IMR-90 (cell line): Measurements from ENCODE around the gene MAPK10. TPM values are rescaled to one million over a fixed set of nuclear protein-coding genes. Genes with fewer than 3 reads are reported as not detected.

ENCODE experiments used
- ATAC-seq: fragments of 200-7000 bp; cut with Tn5 transposase; 2 replicates; pipeline ENCODE4 v1.9.1; 2020; ENCODE audit warnings: low read depth, mild to moderate bottlenecking, moderate library complexity
- BruUV-seq: library from RNA; stranded (reverse); fragments of 400-500 nt; replicated peaks from 2 replicates; lab custom pipeline; 2021; lab: Mats Ljungman, UMichigan
- CTCF ChIA-PET: fragments of 300-600 bp; formaldehyde crosslinking; extraction: SDS; loops from one replicate; lab custom pipeline; 2021; ENCODE audit warnings: antibody characterized with exemption; lab: Yijun Ruan, JAX
- POLR2A ChIA-PET: fragments of 300-600 bp; sonication (Branson Sonifier 250); formaldehyde crosslinking; loops from one replicate; lab custom pipeline; 2022; ENCODE audit warnings: antibody characterized with exemption; ENCODE audit not compliant: unreplicated experiment; lab: Charles Lee
- DNase-seq: peaks from one replicate; pipeline ENCODE4 v3.0.0; 2013
- H2AFZ ChIP-seq: replicated peaks from 2 replicates; pipeline ENCODE3; 2013; ENCODE audit warnings: low read length, mild to moderate bottlenecking; ENCODE audit not compliant: poor library complexity
- H2AK5ac ChIP-seq: 2 replicates; pipeline ENCODE4 v1.6.1; 2013; ENCODE audit warnings: low read depth, low read length, inconsistent platforms
- H2AK9ac ChIP-seq: replicated peaks from 2 replicates; pipeline ENCODE3; 2013; ENCODE audit warnings: mild to moderate bottlenecking, low read depth, low read length, moderate library complexity; ENCODE audit not compliant: poor library complexity
- H2BK120ac ChIP-seq: 2 replicates; pipeline ENCODE4 v1.6.1; 2013; ENCODE audit warnings: low read depth, low read length, inconsistent platforms
- H2BK15ac ChIP-seq: 3 replicates; pipeline ENCODE4 v1.6.1; 2013; ENCODE audit warnings: low read depth, low read length, inconsistent platforms
- H2BK20ac ChIP-seq: 2 replicates; pipeline ENCODE4 v1.6.1; 2013; ENCODE audit warnings: low read depth, mild to moderate bottlenecking, inconsistent platforms, low read length, moderate library complexity
- H2BK5ac ChIP-seq: 2 replicates; pipeline ENCODE4 v1.6.1; 2013; ENCODE audit warnings: mild to moderate bottlenecking, low read depth, low read length, inconsistent platforms; ENCODE audit not compliant: poor library complexity, severe bottlenecking
- H3K14ac ChIP-seq: replicated peaks from 2 replicates; pipeline ENCODE4 v1.6.1; 2013; ENCODE audit warnings: low read depth, low read length, inconsistent platforms
- H3K18ac ChIP-seq: 2 replicates; pipeline ENCODE4 v1.6.1; 2013; ENCODE audit warnings: low read depth, low read length, control low read depth
- H3K23ac ChIP-seq: 2 replicates; pipeline ENCODE4 v1.6.1; 2013; ENCODE audit warnings: low read depth, low read length, inconsistent platforms
- H3K27ac ChIP-seq: 2 replicates; pipeline ENCODE4 v1.5.1; 2013; ENCODE audit warnings: mild to moderate bottlenecking, control low read depth, low read length; ENCODE audit not compliant: insufficient read depth
- H3K27me3 ChIP-seq: 2 replicates; pipeline ENCODE4 v1.6.1; 2013; ENCODE audit warnings: low read length; ENCODE audit not compliant: control insufficient read depth, insufficient read depth
- H3K36me3 ChIP-seq: 2 replicates; pipeline ENCODE4 v1.6.1; 2013; ENCODE audit warnings: low read length, mixed read lengths; ENCODE audit not compliant: control insufficient read depth, insufficient read depth
- H3K4ac ChIP-seq: 2 replicates; pipeline ENCODE4 v1.6.1; 2013; ENCODE audit warnings: low read depth, low read length, inconsistent platforms
- H3K4me1 ChIP-seq: 2 replicates; pipeline ENCODE4 v1.6.1; 2013; ENCODE audit warnings: low read length, mixed read lengths; ENCODE audit not compliant: control insufficient read depth, insufficient read depth
- H3K4me2 ChIP-seq: 2 replicates; pipeline ENCODE4 v1.6.1; 2013; ENCODE audit warnings: low read depth, mild to moderate bottlenecking, control low read depth, low read length, moderate library complexity
- H3K4me3 ChIP-seq: 2 replicates; pipeline ENCODE4 v1.5.1; 2013; ENCODE audit warnings: low read depth, mild to moderate bottlenecking, control low read depth, low read length, moderate library complexity; ENCODE audit not compliant: insufficient read depth
- H3K56ac ChIP-seq: 2 replicates; pipeline ENCODE4 v1.6.1; 2013; ENCODE audit warnings: low read length, inconsistent platforms; ENCODE audit not compliant: insufficient read depth; ENCODE audit errors: extremely low read depth
- H3K79me1 ChIP-seq, 2 experiments: 2 replicates each; pipeline ENCODE4 v1.6.1; 2013; ENCODE audit warnings: low read length in 2 of 2, inconsistent platforms in 1 of 2, low read depth in 1 of 2
- H3K9ac ChIP-seq: 2 replicates; pipeline ENCODE4 v1.6.1; 2013; ENCODE audit warnings: low read depth, low read length, control low read depth
- H3K9me1 ChIP-seq: 2 replicates; pipeline ENCODE4 v1.6.1; 2013; ENCODE audit warnings: low read length, inconsistent platforms; ENCODE audit not compliant: insufficient read depth
- H3K9me3 ChIP-seq: 2 replicates; pipeline ENCODE4 v1.6.1; 2013; ENCODE audit warnings: low read length; ENCODE audit not compliant: control insufficient read depth, insufficient read depth
- H4K20me1 ChIP-seq: 2 replicates; pipeline ENCODE4 v1.6.1; 2013; ENCODE audit warnings: low read length, inconsistent platforms; ENCODE audit not compliant: insufficient read depth
- H4K5ac ChIP-seq: 2 replicates; pipeline ENCODE4 v1.6.1; 2013; ENCODE audit warnings: mild to moderate bottlenecking, low read depth, low read length, control low read depth
- H4K8ac ChIP-seq, 2 experiments: 2 replicates each; pipeline ENCODE4 v1.6.1; 2013; ENCODE audit warnings: low read depth in 2 of 2, low read length in 2 of 2, control low read depth in 1 of 2, inconsistent platforms in 1 of 2
- H4K91ac ChIP-seq: 2 replicates; pipeline ENCODE4 v1.6.1; 2013; ENCODE audit warnings: low read depth, low read length, inconsistent platforms; ENCODE audit not compliant: insufficient read depth
- CEBPB ChIP-seq: IDR thresholded peaks from 2 replicates; pipeline ENCODE4 v1.6.1; 2012; ENCODE audit warnings: low read depth, low read length, improper control_type of control experiment
- WGBS, 2 experiments: methylation state at CpG; one replicate each; pipeline versions ENCODE4 v1.1.5 to v1.1.7; 2013; ENCODE audit warnings: missing lambda C conversion rate in 2 of 2; ENCODE audit not compliant: insufficient read length in 1 of 2; ENCODE audit errors: extremely low coverage in 2 of 2; 5-methylcytosine and 5-hydroxymethylcytosine counted together
- dilution Hi-C: fragments of 300-500 bp; cut with HindIII; formaldehyde crosslinking; loops from one replicate; pipeline ENCODE4 v1.14.3; 2018; ENCODE audit warnings: low sequenced_read_pairs; ENCODE audit not compliant: unreplicated experiment
- in situ Hi-C: fragments of 300-500 bp; cut with MboI; formaldehyde crosslinking; loops from 3 replicates; pipeline ENCODE4 v1.14.3; 2019; ENCODE audit warnings: low sequenced_read_pairs, inconsistent platforms, mixed read lengths
- intact Hi-C: fragments of 100-400 bp; cut with micrococcal nuclease; formaldehyde crosslinking; loops from 2 replicates; pipeline ENCODE4 v1.10.0; 2022
- polyA plus RNA-seq, 3 experiments: library from polyadenylated mRNA; depleted of rRNA; stranded (reverse); fragments of >200 nt; gene quantifications; 2 replicates each; pipeline ENCODE4 v1.2.3, GENCODE V29; 2012; ENCODE audit warnings: low replicate concordance in 1 of 3
- total RNA-seq: library from RNA; depleted of rRNA; stranded (reverse); fragments of >200 nt; gene quantifications from 2 replicates; pipeline ENCODE4 v1.2.3, GENCODE V29; 2012

MAPK10 gene
- total and polyA plus RNA-seq, 2 of the 4 experiments (the other 2 are of a cell fraction): 2.8 to 6.5 TPM

DNA sequence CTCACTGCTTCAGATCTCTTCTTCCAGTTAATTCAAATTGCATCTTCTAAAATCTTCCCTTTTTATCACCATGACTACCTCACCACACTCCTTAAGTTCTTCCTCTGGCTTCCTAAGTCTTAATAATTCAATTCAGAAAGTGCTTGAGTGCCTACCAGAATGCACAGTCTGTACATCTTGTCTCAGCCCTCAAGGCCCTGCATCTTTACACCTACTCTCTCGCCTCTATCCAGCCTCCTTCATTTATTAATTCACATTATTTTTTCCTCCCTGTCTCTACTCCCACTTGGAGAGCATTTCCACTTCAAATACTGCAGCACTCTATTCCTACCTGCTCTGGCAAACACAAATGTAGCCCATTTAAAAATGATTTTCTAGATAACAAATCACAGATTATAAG lies 90.5 kb downstream of the MAPK10 start:
- H3K18ac ChIP-seq: no peak overlapping the region
- no peak overlapping the region for H2BK120ac ChIP-seq
- dilution Hi-C loops: no loop called here
- WGBS, 2 experiments: 100% methylated on average over 1 of the region's 1 CpG; no CpG with 5 or more reads in 1 of the 2 experiments
- no peak for DNase-seq
- H2AK5ac ChIP-seq: no peak overlapping the region
- H3K9me3 ChIP-seq: no peaks in the 10 kb centered on the region
- H3K4me1 ChIP-seq: no peaks in the 10 kb centered on the region
- ChIA-PET POLR2A (no interaction called here), CTCF (no interaction called here)
- H4K20me1 ChIP-seq: no peaks in the 10 kb centered on the region
- no peak overlapping the region for H3K14ac ChIP-seq
- H3K9ac ChIP-seq: no peak overlapping the region
- no peaks in the 10 kb centered on the region for H3K9me1 ChIP-seq
- no peaks in the 10 kb centered on the region for H3K79me1 ChIP-seq
- H4K91ac ChIP-seq: no peak overlapping the region
- no peak overlapping the region for H3K27ac ChIP-seq
- H4K8ac ChIP-seq: no peak overlapping the region
- H2AFZ ChIP-seq: no peak overlapping the region
- no peak overlapping the region for H3K56ac ChIP-seq
- H3K4ac ChIP-seq: no peak overlapping the region
- no peak overlapping the region for H3K4me2 ChIP-seq
- no peaks in the 10 kb centered on the region for H3K27me3 ChIP-seq
- intact Hi-C loops: no loop called here
- no peak for ATAC-seq
- no peak overlapping the region for H2BK20ac ChIP-seq
- H3K4me3 ChIP-seq: no peak overlapping the region
- no peak for TF ChIP-seq CEBPB
- H3K36me3 ChIP-seq: no peaks in the 10 kb centered on the region
- no peak overlapping the region for H2BK15ac ChIP-seq
- H3K23ac ChIP-seq: no peak overlapping the region
- no peak overlapping the region for H2BK5ac ChIP-seq
- H2AK9ac ChIP-seq: no peak overlapping the region
- BruUV-seq: no TSS peak
- H4K5ac ChIP-seq: no peak overlapping the region
- in situ Hi-C loops: no loop called here
